H9 (cell line): ENCODE measurements around the gene C1orf159. TPM values are rescaled to one million over a fixed set of nuclear protein-coding genes. Genes with fewer than 3 reads are reported as not detected.

Experiments
- DNase-seq: peaks from one replicate; pipeline ENCODE4 v3.0.0-alpha.2; 2017
- H2AFZ ChIP-seq: one replicate; pipeline ENCODE4 v1.6.1; 2013; ENCODE audit warnings: mild to moderate bottlenecking, low read length, control low read depth, moderate library complexity
- H2AK5ac ChIP-seq: 2 replicates; pipeline ENCODE4 v1.6.1; 2013; ENCODE audit warnings: low read length, control low read depth, mixed read lengths; ENCODE audit not compliant: insufficient read length
- H2BK120ac ChIP-seq: one replicate; pipeline ENCODE4 v1.6.1; 2013; ENCODE audit warnings: low read depth, mild to moderate bottlenecking, low read length, control low read depth, inconsistent platforms; ENCODE audit not compliant: poor library complexity, severe bottlenecking
- H2BK12ac ChIP-seq: 2 replicates; pipeline ENCODE4 v1.6.1; 2013; ENCODE audit warnings: low read length, control low read depth, mixed read lengths, low read depth; ENCODE audit not compliant: insufficient read length
- H2BK15ac ChIP-seq: 2 replicates; pipeline ENCODE4 v1.6.1; 2013; ENCODE audit warnings: low read depth, low read length, control low read depth
- H2BK20ac ChIP-seq: one replicate; pipeline ENCODE4 v1.6.1; 2013; ENCODE audit warnings: low read depth, mild to moderate bottlenecking, low read length, control low read depth, inconsistent platforms; ENCODE audit not compliant: poor library complexity, severe bottlenecking
- H2BK5ac ChIP-seq: 2 replicates; pipeline ENCODE4 v1.6.1; 2013; ENCODE audit warnings: low read length, control low read depth, mixed read lengths; ENCODE audit not compliant: insufficient read length
- H3K14ac ChIP-seq: 2 replicates; pipeline ENCODE4 v1.6.1; 2013; ENCODE audit warnings: low read length, control low read depth; ENCODE audit not compliant: insufficient read depth
- H3K18ac ChIP-seq: 2 replicates; pipeline ENCODE4 v1.6.1; 2013; ENCODE audit warnings: low read depth, mild to moderate bottlenecking, mixed read lengths, low read length, control low read depth; ENCODE audit not compliant: insufficient read length
- H3K23ac ChIP-seq: 2 replicates; pipeline ENCODE4 v1.6.1; 2013; ENCODE audit warnings: low read length, control low read depth, mixed read lengths, low read depth; ENCODE audit not compliant: insufficient read length
- H3K23me2 ChIP-seq: 2 replicates; pipeline ENCODE4 v1.6.1; 2013; ENCODE audit warnings: low read depth, mild to moderate bottlenecking, mixed read lengths, low read length, control low read depth; ENCODE audit not compliant: insufficient read length, poor library complexity, severe bottlenecking
- H3K27ac ChIP-seq: 2 replicates; pipeline ENCODE4 v1.5.1; 2013; ENCODE audit warnings: low read length, control low read depth, mixed read lengths, low read depth; ENCODE audit not compliant: insufficient read length
- H3K27me3 ChIP-seq: 2 replicates; pipeline ENCODE4 v1.6.1; 2013; ENCODE audit warnings: low read length, control low read depth, inconsistent platforms; ENCODE audit not compliant: insufficient read depth
- H3K4ac ChIP-seq: 2 replicates; pipeline ENCODE4 v1.6.1; 2013; ENCODE audit warnings: low read depth, mild to moderate bottlenecking, control low read depth, inconsistent platforms, low read length, moderate library complexity
- H3K4me1 ChIP-seq: 2 replicates; pipeline ENCODE4 v1.6.1; 2013; ENCODE audit warnings: low read length, control low read depth, inconsistent platforms; ENCODE audit not compliant: insufficient read depth
- H3K4me2 ChIP-seq: 2 replicates; pipeline ENCODE4 v1.6.1; 2013; ENCODE audit warnings: low read length, control low read depth, mixed read lengths; ENCODE audit not compliant: insufficient read length, insufficient read depth
- H3K56ac ChIP-seq: 2 replicates; pipeline ENCODE4 v1.6.1; 2013; ENCODE audit warnings: low read depth, mild to moderate bottlenecking, mixed read lengths, low read length, control low read depth; ENCODE audit not compliant: insufficient read length
- H3K79me1 ChIP-seq: 2 replicates; pipeline ENCODE4 v1.6.1; 2013; ENCODE audit warnings: low read depth, mild to moderate bottlenecking, moderate library complexity, low read length, control low read depth, inconsistent platforms; ENCODE audit not compliant: insufficient read depth, poor library complexity, severe bottlenecking
- H3K79me2 ChIP-seq: 2 replicates; pipeline ENCODE4 v1.6.1; 2013; ENCODE audit warnings: low read length, control low read depth, inconsistent platforms; ENCODE audit not compliant: insufficient read depth
- H3K9ac ChIP-seq: 2 replicates; pipeline ENCODE4 v1.6.1; 2013; ENCODE audit warnings: low read length, control low read depth, mixed read lengths; ENCODE audit not compliant: insufficient read length; ENCODE audit errors: extremely low read depth
- H3K9me3 ChIP-seq: one replicate; pipeline ENCODE4 v1.6.1; 2013; ENCODE audit warnings: low read depth, low read length, inconsistent platforms; ENCODE audit not compliant: control insufficient read depth
- H3T11ph ChIP-seq: one replicate; pipeline ENCODE4 v1.6.1; 2013; ENCODE audit warnings: mild to moderate bottlenecking, low read length, control low read depth, inconsistent platforms
- H4K20me1 ChIP-seq: one replicate; pipeline ENCODE4 v1.6.1; 2013; ENCODE audit not compliant: control insufficient read depth, insufficient read length, insufficient read depth
- H4K5ac ChIP-seq: 2 replicates; pipeline ENCODE4 v1.6.1; 2013; ENCODE audit warnings: low read depth, mild to moderate bottlenecking, mixed read lengths, low read length, control low read depth; ENCODE audit not compliant: insufficient read length
- H4K8ac ChIP-seq: replicated peaks from 2 replicates; pipeline ENCODE4 v1.6.1; 2013; ENCODE audit warnings: low read length, control low read depth, mixed read lengths, low read depth; ENCODE audit not compliant: insufficient read length
- H4K91ac ChIP-seq: 2 replicates; pipeline ENCODE4 v1.6.1; 2013; ENCODE audit warnings: low read depth, mild to moderate bottlenecking, moderate library complexity, mixed read lengths, low read length, control low read depth; ENCODE audit not compliant: insufficient read length
- H3K27ac Mint-ChIP-seq, 3 experiments: 2 replicates in 2 of 3; 3 replicates in 1 of 3; pipeline ENCODE4 v1.8.0; 2020 to 2021; ENCODE audit warnings: mixed read lengths in 3 of 3, mild to moderate bottlenecking in 1 of 3, moderate library complexity in 1 of 3
- H3K27me3 Mint-ChIP-seq: 2 replicates; pipeline ENCODE4 v1.8.0; 2021; ENCODE audit warnings: low read depth, mild to moderate bottlenecking, moderate library complexity, mixed read lengths
- H3K36me3 Mint-ChIP-seq, 3 experiments: 2 replicates in 2 of 3; 3 replicates in 1 of 3; pipeline ENCODE4 v1.8.0; 2020 to 2021; ENCODE audit warnings: low read depth in 3 of 3, mixed read lengths in 3 of 3; ENCODE audit not compliant: insufficient read depth in 1 of 3
- H3K4me1 Mint-ChIP-seq, 2 experiments: 2 replicates each; pipeline ENCODE4 v1.8.0; 2020; ENCODE audit warnings: mixed read lengths in 2 of 2
- H3K4me3 Mint-ChIP-seq, 2 experiments: 2 replicates in 1 of 2; 3 replicates in 1 of 2; pipeline ENCODE4 v1.8.0; 2020 to 2021; ENCODE audit warnings: mild to moderate bottlenecking in 2 of 2, mixed read lengths in 2 of 2, moderate library complexity in 1 of 2
- H3K9me3 Mint-ChIP-seq, 2 experiments: 2 replicates in 1 of 2; 3 replicates in 1 of 2; pipeline ENCODE4 v1.8.0; 2020; ENCODE audit warnings: mild to moderate bottlenecking in 2 of 2, mixed read lengths in 2 of 2, moderate library complexity in 1 of 2
- CTCF ChIP-seq: fragments of 200-600 bp; sonication (generic); conservative IDR thresholded peaks from 3 replicates; pipeline ENCODE4 v1.8.0; 2021; ENCODE audit warnings: antibody characterized with exemption, mild to moderate bottlenecking
- WGBS: extraction: QIAGEN DNeasy Blood & Tissue Kit; methylation state at CpG from one replicate; pipeline ENCODE4 v1.1.7; 2013; ENCODE audit warnings: missing lambda C conversion rate, low lambda C conversion rate, mixed read lengths; ENCODE audit not compliant: insufficient read length; ENCODE audit errors: extremely low coverage; 5-methylcytosine and 5-hydroxymethylcytosine counted together
- long read RNA-seq: library from polyadenylated mRNA; unstranded; transcript quantifications from one replicate; pipeline ENCODE4 v2.0.0, GENCODE V29; 2020
- total RNA-seq: library from RNA; stranded (reverse); gene quantifications from 2 replicates; pipeline ENCODE4 v1.2.1, GENCODE V29; 2021

The C1orf159 gene
- 10.1 and 12.3 TPM in 2 replicates for total RNA-seq
- long read RNA-seq, transcript C1orf159-205 (10 exons, 1,841 nt), result major isoform, 20 of 47 reads
- long read RNA-seq, partial matches to known transcripts, result 0 of 47 reads
- long read RNA-seq, other reads (novel, unspliced or antisense), result 25 of 47 reads

- H3T11ph ChIP-seq, result no peak within 1 kb of the TSS
- no peak within 1 kb of the TSS for H3K56ac ChIP-seq
- no peak within 1 kb of the TSS for H2AFZ ChIP-seq
- no peak within 1 kb of the TSS for H2AK5ac ChIP-seq
- peaks cover 8 to 16% of the 10 kb centered on the region in 2 experiments for H3K9me3 Mint-ChIP-seq
- no peaks in the 10 kb centered on the region; the same call in 1 of the 2 replicates for H3K4me1 ChIP-seq
- H4K91ac ChIP-seq, result no peak within 1 kb of the TSS
- no peak within 1 kb of the TSS for H3K9ac ChIP-seq
- H3K79me1 ChIP-seq, result no peaks in the 10 kb centered on the region
- H2BK15ac ChIP-seq, result no peak within 1 kb of the TSS
- H4K20me1 ChIP-seq, result no peaks in the 10 kb centered on the region
- H4K8ac ChIP-seq, result no peak within 1 kb of the TSS
- no peak within 1 kb of the TSS for H4K5ac ChIP-seq
- no peak within 1 kb of the TSS for H2BK5ac ChIP-seq
- no peak within 1 kb of the TSS for H2BK20ac ChIP-seq
- H3K36me3 Mint-ChIP-seq, result peaks cover 21 to 32% (median 21%) of the 10 kb centered on the region in 3 experiments
- no peak within 1 kb of the TSS for H3K14ac ChIP-seq
- H3K4ac ChIP-seq, result no peak within 1 kb of the TSS
- no peak within 1 kb of the TSS for H3K27ac ChIP-seq
- no peaks in the 10 kb centered on the region; the same call in 1 of the 2 replicates for H3K79me2 ChIP-seq
- no peak for TF ChIP-seq CTCF
- H3K27me3 Mint-ChIP-seq, result peaks cover 41% of the 10 kb centered on the region
- H3K23ac ChIP-seq, result no peak within 1 kb of the TSS
- peak within 1 kb of the TSS; percentile 68 for H3K4me2 ChIP-seq
- peaks cover 3% of the 10 kb centered on the region; the same call in 1 of the 2 replicates for H3K27me3 ChIP-seq
- H3K18ac ChIP-seq, result peak within 1 kb of the TSS; percentile 54
- H3K27ac Mint-ChIP-seq, result no peak within 1 kb of the TSS
- H2BK120ac ChIP-seq, result no peak within 1 kb of the TSS
- DNase-seq, result peak; percentile 99
- H2BK12ac ChIP-seq, result no peak within 1 kb of the TSS
- H3K9me3 ChIP-seq, result peaks cover 7% of the 10 kb centered on the region
- peaks cover 19 to 22% of the 10 kb centered on the region in 2 experiments for H3K4me1 Mint-ChIP-seq
- peak within 1 kb of the TSS; percentile 79 to 89 for H3K4me3 Mint-ChIP-seq
- WGBS, result no CpG with 5 or more reads among the region's 128 CpGs
- H3K23me2 ChIP-seq, result peaks cover 8% of the 10 kb centered on the region
Observed at GRCh38 chr1:1115786-1116700, at the start of gene C1orf159. C1orf159 (minus strand) TSS chr1:1116089; CDS start chr1:1091543, 24,546 bp downstream.
